Memory B cell (primary cell): ENCODE results near the gene GSTM4.

ENCODE experiments used
- ATAC-seq: fragments of 150-1000 bp; cut with Tn5 transposase; 2 replicates; pipeline ENCODE4 v1.10.0; 2021; ENCODE audit warnings: low read depth, mild to moderate bottlenecking, moderate library complexity
- DNase-seq, 2 donors: peaks; one replicate each; pipeline ENCODE4 v3.0.0; 2022; ENCODE audit warnings: low spot score in 2 of 2
- H3K27ac Mint-ChIP-seq: one replicate; pipeline ENCODE4 v1.8.0; 2022; ENCODE audit warnings: mild to moderate bottlenecking, moderate library complexity, mixed read lengths
- H3K27me3 Mint-ChIP-seq: one replicate; pipeline ENCODE4 v1.8.0; 2022; ENCODE audit warnings: mixed read lengths
- H3K36me3 Mint-ChIP-seq: one replicate; pipeline ENCODE4 v1.8.0; 2022; ENCODE audit warnings: mild to moderate bottlenecking, mixed read lengths
- H3K4me1 Mint-ChIP-seq: one replicate; pipeline ENCODE4 v1.8.0; 2022; ENCODE audit warnings: mixed read lengths
- H3K4me3 Mint-ChIP-seq: one replicate; pipeline ENCODE4 v1.8.0; 2022; ENCODE audit warnings: mild to moderate bottlenecking, moderate library complexity, mixed read lengths
- H3K9me3 Mint-ChIP-seq: one replicate; pipeline ENCODE4 v1.8.0; 2022; ENCODE audit warnings: mixed read lengths

The GSTM4 gene

GRCh38 chr1:109655615-109656519, at the start of gene GSTM4:
TSS of gene GSTM4 (plus strand) at chr1:109656099. CDS start at chr1:109656390, 291 bp downstream.
- peaks cover 6% of the 10 kb centered on the region for H3K4me1 Mint-ChIP-seq
- DNase-seq (peak; percentile 68 to 77), ATAC-seq (peak; percentile 91)
- peaks cover 5% of the 10 kb centered on the region for H3K36me3 Mint-ChIP-seq
- peaks cover 3% of the 10 kb centered on the region for H3K27me3 Mint-ChIP-seq
- no peaks in the 10 kb centered on the region for H3K9me3 Mint-ChIP-seq
- peak within 1 kb of the TSS; percentile 81 for H3K27ac Mint-ChIP-seq
- H3K4me3 Mint-ChIP-seq, result peak within 1 kb of the TSS; percentile 95

GRCh38 chr1:109609881-109610280, 46.0 kb upstream of the GSTM4 start:
- H3K27ac Mint-ChIP-seq, result no peak overlapping the region
- no peaks in the 10 kb centered on the region for H3K36me3 Mint-ChIP-seq
- ATAC-seq (no peak), DNase-seq (no peak)
- H3K27me3 Mint-ChIP-seq, result no peaks in the 10 kb centered on the region
- H3K4me1 Mint-ChIP-seq, result no peaks in the 10 kb centered on the region
- no peaks in the 10 kb centered on the region for H3K9me3 Mint-ChIP-seq
- H3K4me3 Mint-ChIP-seq, result no peak overlapping the region

GRCh38 chr1:109610609-109611307, 45.1 kb upstream of the GSTM4 start:
- Mint-ChIP-seq H3K4me1 (peaks cover 2% of the 10 kb centered on the region), H3K27ac (no peak overlapping the region)
- ATAC-seq, result no peak

GRCh38 chr1:109611308-109611990, 44.5 kb upstream of the GSTM4 start:
- Mint-ChIP-seq H3K4me1 (peaks cover 8% of the 10 kb centered on the region), H3K27me3 (no peaks in the 10 kb centered on the region), H3K4me3 (no peak overlapping the region), H3K36me3 (no peaks in the 10 kb centered on the region), H3K9me3 (no peaks in the 10 kb centered on the region), H3K27ac (no peak overlapping the region)
- ATAC-seq (no peak), DNase-seq (no peak)

More at GRCh38 chr1:109610609-109611307, 45.1 kb upstream of the GSTM4 start:
- H3K36me3 Mint-ChIP-seq, result no peaks in the 10 kb centered on the region
- H3K4me3 Mint-ChIP-seq, result no peak overlapping the region
- H3K27me3 Mint-ChIP-seq, result no peaks in the 10 kb centered on the region
- no peaks in the 10 kb centered on the region for H3K9me3 Mint-ChIP-seq
- no peak for DNase-seq

- peaks cover 16% of the 10 kb centered on the region for H3K4me1 Mint-ChIP-seq
- no peaks in the 10 kb centered on the region for H3K36me3 Mint-ChIP-seq
- H3K9me3 Mint-ChIP-seq, result no peaks in the 10 kb centered on the region
- DNase-seq (no peak), ATAC-seq (no peak)
- H3K27me3 Mint-ChIP-seq, result no peaks in the 10 kb centered on the region
- H3K4me3 Mint-ChIP-seq, result no peak overlapping the region
- no peak overlapping the region for H3K27ac Mint-ChIP-seq
Measured at GRCh38 chr1:109613361-109614147, 42.3 kb upstream of the GSTM4 start.

GRCh38 chr1:109615879-109616278, 40.0 kb upstream of the GSTM4 start:
- H3K36me3 Mint-ChIP-seq, result no peaks in the 10 kb centered on the region
- no peaks in the 10 kb centered on the region for H3K9me3 Mint-ChIP-seq
- peaks cover 30% of the 10 kb centered on the region for H3K4me1 Mint-ChIP-seq
- no peaks in the 10 kb centered on the region for H3K27me3 Mint-ChIP-seq
- H3K4me3 Mint-ChIP-seq, result no peak overlapping the region
- peak overlapping the region; percentile 66 for H3K27ac Mint-ChIP-seq
- peak in 1 of 2 donors; percentile 59 for DNase-seq
- ATAC-seq, result peak; percentile 81

GRCh38 chr1:109616391-109616790, 39.5 kb upstream of the GSTM4 start:
- Mint-ChIP-seq H3K36me3 (no peaks in the 10 kb centered on the region), H3K4me3 (no peak overlapping the region), H3K27me3 (no peaks in the 10 kb centered on the region), H3K4me1 (peaks cover 30% of the 10 kb centered on the region), H3K9me3 (no peaks in the 10 kb centered on the region), H3K27ac (peak overlapping the region; percentile 66)
- DNase-seq (no peak), ATAC-seq (no peak)

- Mint-ChIP-seq H3K27me3 (no peaks in the 10 kb centered on the region), H3K36me3 (no peaks in the 10 kb centered on the region), H3K4me3 (no peak overlapping the region), H3K9me3 (no peaks in the 10 kb centered on the region), H3K4me1 (peaks cover 38% of the 10 kb centered on the region), H3K27ac (peak overlapping the region; percentile 15)
- DNase-seq (no peak), ATAC-seq (no peak)
Measured at GRCh38 chr1:109617291-109617801, 38.6 kb upstream of the GSTM4 start.

GRCh38 chr1:109618661-109619575, 37.0 kb upstream of the GSTM4 start:
- peak overlapping the region; percentile 94 for H3K4me3 Mint-ChIP-seq
- no peaks in the 10 kb centered on the region for H3K9me3 Mint-ChIP-seq
- no peak for DNase-seq
- H3K4me1 Mint-ChIP-seq, result peaks cover 52% of the 10 kb centered on the region
- no peak for ATAC-seq
- H3K27me3 Mint-ChIP-seq, result no peaks in the 10 kb centered on the region
- peak overlapping the region; percentile 94 for H3K27ac Mint-ChIP-seq
- H3K36me3 Mint-ChIP-seq, result no peaks in the 10 kb centered on the region

- peak within 1 kb of the TSS; percentile 94 for H3K4me3 Mint-ChIP-seq
- peaks cover 59% of the 10 kb centered on the region for H3K4me1 Mint-ChIP-seq
- peak; percentile 57 for ATAC-seq
Measured at GRCh38 chr1:109619576-109620400, 36.1 kb upstream of the GSTM4 start, which contains the start of the genes AMPD2 and GNAT2. TSS of gene AMPD2 (plus strand) at chr1:109619837. CDS start at chr1:109621176, 1,339 bp downstream. TSS of gene GNAT2 (minus strand) at chr1:109619616. CDS start at chr1:109612870, 6,746 bp downstream.

GRCh38 chr1:109620401-109620791, 35.5 kb upstream of the GSTM4 start:
- peaks cover 63% of the 10 kb centered on the region for H3K4me1 Mint-ChIP-seq
- no peaks in the 10 kb centered on the region for H3K9me3 Mint-ChIP-seq
- ATAC-seq, result no peak
- peak overlapping the region; percentile 94 for H3K4me3 Mint-ChIP-seq
- H3K27me3 Mint-ChIP-seq, result no peaks in the 10 kb centered on the region
- no peak for DNase-seq
- H3K36me3 Mint-ChIP-seq, result peaks cover under 1% of the 10 kb centered on the region
- peak overlapping the region; percentile 94 for H3K27ac Mint-ChIP-seq

More at GRCh38 chr1:109619576-109620400, 36.1 kb upstream of the GSTM4 start, which contains the start of the genes AMPD2 and GNAT2:
- Mint-ChIP-seq H3K9me3 (no peaks in the 10 kb centered on the region), H3K27me3 (no peaks in the 10 kb centered on the region), H3K36me3 (no peaks in the 10 kb centered on the region), H3K27ac (peak within 1 kb of the TSS; percentile 94)
- DNase-seq, result peak; percentile 56 to 68
